Measurements from ENCODE around the gene GCNT1. TPM values are rescaled to one million over a fixed set of nuclear protein-coding genes. Genes with fewer than 3 reads are reported as not detected.

GCNT1 gene
- total and polyA plus RNA-seq, 2 donors (not counting 1 experiment from before 2014, with no cell fraction given): 9.1 to 31.0 TPM

Other genes with a start within 250 kb of the GCNT1 start
- gene RFK, start 64.8 kb upstream of the GCNT1 start, total RNA-seq: 7.3 and 9.0 TPM in 2 replicates
- 3.4 and 4.7 TPM in 2 replicates for gene RFK, start 64.8 kb upstream of the GCNT1 start, polyA plus RNA-seq